ENCODE measurements around the gene INSYN2B. TPM values are rescaled to one million over a fixed set of nuclear protein-coding genes. Genes with fewer than 3 reads are reported as not detected.

Gene INSYN2B
- total and polyA plus RNA-seq, 2 donors (not counting 1 experiment from before 2014, with no cell fraction given), result not detected

- H3K27me3 ChIP-seq (replicated peaks in 1 of 4; ENCODE audit: control extremely low read depth in 1 of 4, control insufficient read depth in 3 of 4, insufficient read depth in 4 of 4, low read length in 3 of 4), result no peaks in the 10 kb centered on the region
- Mint-ChIP-seq H3K27me3 (no peaks in the 10 kb centered on the region), H3K4me1 (peaks cover 3% of the 10 kb centered on the region), H3K4me3 (no peak overlapping the region), H3K27ac (no peak overlapping the region), H3K9me3 (ENCODE audit: insufficient read depth) (no peaks in the 10 kb centered on the region)
- H3K36me3 ChIP-seq (replicated peaks in 1 of 2; ENCODE audit: control extremely low read depth in 1 of 2, control insufficient read depth in 1 of 2, extremely low read depth in 1 of 2, insufficient read depth in 2 of 2, low read length in 1 of 2), result peaks cover 2 to 9% of the 10 kb centered on the region in 2 experiments
- ChIA-PET POLR2A (no interaction called here), CTCF (no interaction called here)
- H3K27ac ChIP-seq (ENCODE audit: low read length in 2 of 2), result no peak overlapping the region
- no peak for DNase-seq
- TF ChIP-seq CTCF (IDR thresholded peaks at IDR 0.05) (no peak), EZH2 (IDR thresholded peaks at IDR 0.05; ENCODE audit: borderline replicate concordance, insufficient read depth, low read depth, low read length, poor library complexity, severe bottlenecking) (no peak)
- no peak overlapping the region for H3K9ac ChIP-seq (ENCODE audit: low read length)
- ATAC-seq (ENCODE audit: low read depth), result no peak
- H3K79me2 ChIP-seq (ENCODE audit: control insufficient read depth, insufficient read depth, low read length), result peaks cover 9% of the 10 kb centered on the region
- H3K9me3 ChIP-seq (ENCODE audit: control extremely low read depth in 1 of 3, control insufficient read depth in 2 of 3, insufficient read depth in 1 of 3, low read length in 2 of 3), result no peaks in the 10 kb centered on the region
- WGBS (ENCODE audit: insufficient coverage), result no CpG with 5 or more reads among the region's 1 CpG
- H2AFZ ChIP-seq (ENCODE audit: insufficient read depth, low read depth, low read length, poor library complexity, severe bottlenecking), result no peak overlapping the region
- no peaks in the 10 kb centered on the region for H3K4me1 ChIP-seq (ENCODE audit: control insufficient read depth in 2 of 2, insufficient read depth in 2 of 2, low read length in 2 of 2)
- H4K20me1 ChIP-seq (ENCODE audit: control insufficient read depth, insufficient read depth, low read length, poor library complexity, severe bottlenecking), result peaks cover 30% of the 10 kb centered on the region
- intact Hi-C loops (cut with micrococcal nuclease), result no loop called here
- no peak overlapping the region for H3K4me3 ChIP-seq (ENCODE audit: control extremely low read depth in 1 of 5, extremely low read depth in 1 of 5, insufficient read depth in 1 of 5, low read depth in 2 of 5, low read length in 4 of 5)
- no peak overlapping the region for H3K4me2 ChIP-seq (replicated peaks; ENCODE audit: low read depth, low read length, poor library complexity, severe bottlenecking)
These were observed 71.4 kb downstream of the INSYN2B start for GRCh38 chr5:169908864-169909263.

- Mint-ChIP-seq H3K27ac (no peak overlapping the region), H3K9me3 (ENCODE audit: insufficient read depth) (no peaks in the 10 kb centered on the region), H3K4me3 (no peak overlapping the region), H3K27me3 (no peaks in the 10 kb centered on the region), H3K4me1 (peaks cover 3% of the 10 kb centered on the region)
- POLR2A ChIA-PET, result no interaction called here
- Histone ChIP-seq H2AFZ (ENCODE audit: insufficient read depth, low read depth, low read length, poor library complexity, severe bottlenecking) (no peak overlapping the region), H3K4me2 (replicated peaks; ENCODE audit: low read depth, low read length, poor library complexity, severe bottlenecking) (no peak overlapping the region), H3K27ac (ENCODE audit: low read length in 2 of 2) (no peak overlapping the region), H4K20me1 (ENCODE audit: control insufficient read depth, insufficient read depth, low read length, poor library complexity, severe bottlenecking) (peaks cover 30% of the 10 kb centered on the region), H3K9me3 (ENCODE audit: control extremely low read depth in 1 of 3, control insufficient read depth in 2 of 3, insufficient read depth in 1 of 3, low read length in 2 of 3) (no peaks in the 10 kb centered on the region), H3K4me3 (ENCODE audit: control extremely low read depth in 1 of 5, extremely low read depth in 1 of 5, insufficient read depth in 1 of 5, low read depth in 2 of 5, low read length in 4 of 5) (no peak overlapping the region), H3K4me1 (ENCODE audit: control insufficient read depth in 2 of 2, insufficient read depth in 2 of 2, low read length in 2 of 2) (no peaks in the 10 kb centered on the region), H3K9ac (ENCODE audit: low read length) (no peak overlapping the region), H3K27me3 (replicated peaks in 1 of 4; ENCODE audit: control extremely low read depth in 1 of 4, control insufficient read depth in 3 of 4, insufficient read depth in 4 of 4, low read length in 3 of 4) (no peaks in the 10 kb centered on the region), H3K36me3 (replicated peaks in 1 of 2; ENCODE audit: control extremely low read depth in 1 of 2, control insufficient read depth in 1 of 2, extremely low read depth in 1 of 2, insufficient read depth in 2 of 2, low read length in 1 of 2) (peaks cover 2 to 14% of the 10 kb centered on the region in 2 experiments), H3K79me2 (ENCODE audit: control insufficient read depth, insufficient read depth, low read length) (peaks cover 5% of the 10 kb centered on the region)
- TF ChIP-seq EZH2 (IDR thresholded peaks at IDR 0.05; ENCODE audit: borderline replicate concordance, insufficient read depth, low read depth, low read length, poor library complexity, severe bottlenecking) (no peak), CTCF (IDR thresholded peaks at IDR 0.05) (no peak)
- intact Hi-C loops (cut with micrococcal nuclease), result no loop called here
- ATAC-seq (ENCODE audit: low read depth) (no peak), DNase-seq (no peak)
- CTCF ChIA-PET, result no interaction called here
- 98% methylated on average over 6 of the region's 8 CpGs for WGBS (ENCODE audit: insufficient coverage)
These were observed 73.3 kb downstream of the INSYN2B start for GRCh38 chr5:169906745-169907649.

All from B cell (primary cell).